Astrocyte of the cerebellum (primary cell): ENCODE data around the gene PPP2R2D.

Source experiments
- DNase-seq: peaks from one replicate; pipeline ENCODE4 v3.0.0-alpha.2; 2011; ENCODE audit warnings: low read depth
- H3K4me3 ChIP-seq: 2 replicates; pipeline ENCODE4 v1.5.1; 2011; ENCODE audit warnings: mild to moderate bottlenecking, low read depth, low read length, moderate library complexity
- in situ Hi-C: cut with HindIII; loops from 2 replicates; pipeline ENCODE4 v1.10.0; 2017; ENCODE audit warnings: low sequenced_read_pairs
- TF ChIP-seq, protein P1 (sequence below): IDR thresholded peaks from 2 replicates; pipeline ENCODE4 v1.5.1; 2012; ENCODE audit warnings: low read length, low read depth, moderate library complexity, mild to moderate bottlenecking; ENCODE audit errors: missing control alignments

The PPP2R2D gene

DNA sequence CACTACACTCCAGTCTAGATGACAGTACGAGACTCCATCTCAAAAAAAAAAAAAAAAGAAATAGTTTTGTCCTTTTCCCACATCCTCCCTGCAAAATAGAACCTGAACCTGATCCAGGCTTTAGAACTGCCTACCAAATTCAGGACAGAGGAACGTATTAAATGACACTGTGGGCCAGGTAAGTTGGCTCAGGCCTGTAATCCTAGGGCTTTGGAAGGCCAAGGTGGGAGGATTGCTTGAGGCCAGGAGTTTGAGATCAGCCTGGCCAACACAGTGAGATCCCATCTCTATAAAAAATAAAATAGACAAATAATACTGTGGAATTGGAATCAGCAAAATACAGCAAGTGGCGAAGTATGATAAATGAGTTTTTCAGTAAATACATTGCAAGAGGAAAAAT lies 90.9 kb downstream of the PPP2R2D start:
- TF ChIP-seq, protein P1, sequence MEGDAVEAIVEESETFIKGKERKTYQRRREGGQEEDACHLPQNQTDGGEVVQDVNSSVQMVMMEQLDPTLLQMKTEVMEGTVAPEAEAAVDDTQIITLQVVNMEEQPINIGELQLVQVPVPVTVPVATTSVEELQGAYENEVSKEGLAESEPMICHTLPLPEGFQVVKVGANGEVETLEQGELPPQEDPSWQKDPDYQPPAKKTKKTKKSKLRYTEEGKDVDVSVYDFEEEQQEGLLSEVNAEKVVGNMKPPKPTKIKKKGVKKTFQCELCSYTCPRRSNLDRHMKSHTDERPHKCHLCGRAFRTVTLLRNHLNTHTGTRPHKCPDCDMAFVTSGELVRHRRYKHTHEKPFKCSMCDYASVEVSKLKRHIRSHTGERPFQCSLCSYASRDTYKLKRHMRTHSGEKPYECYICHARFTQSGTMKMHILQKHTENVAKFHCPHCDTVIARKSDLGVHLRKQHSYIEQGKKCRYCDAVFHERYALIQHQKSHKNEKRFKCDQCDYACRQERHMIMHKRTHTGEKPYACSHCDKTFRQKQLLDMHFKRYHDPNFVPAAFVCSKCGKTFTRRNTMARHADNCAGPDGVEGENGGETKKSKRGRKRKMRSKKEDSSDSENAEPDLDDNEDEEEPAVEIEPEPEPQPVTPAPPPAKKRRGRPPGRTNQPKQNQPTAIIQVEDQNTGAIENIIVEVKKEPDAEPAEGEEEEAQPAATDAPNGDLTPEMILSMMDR, result no peak
- no peak overlapping the region for H3K4me3 ChIP-seq
- in situ Hi-C loops, result no loop called here
- no peak for DNase-seq

- H3K4me3 ChIP-seq, result no peak overlapping the region
- TF ChIP-seq, protein P1, result no peak
- in situ Hi-C loops, result no loop called here
- no peak for DNase-seq
Observed at GRCh38 chr10:131993275-131993674, 92.5 kb downstream of the PPP2R2D start.

- DNase-seq, result no peak
- in situ Hi-C loops, result no loop called here
- H3K4me3 ChIP-seq, result no peak overlapping the region
- TF ChIP-seq, protein P1, result no peak
Observed at GRCh38 chr10:131994435-131994834, 93.6 kb downstream of the PPP2R2D start.

GRCh38 chr10:131996466-131997365 lies 95.9 kb downstream of the PPP2R2D start:
- no peak for DNase-seq
- H3K4me3 ChIP-seq, result no peak overlapping the region
- TF ChIP-seq, protein P1, result no peak
- in situ Hi-C loops, result no loop called here

DNA sequence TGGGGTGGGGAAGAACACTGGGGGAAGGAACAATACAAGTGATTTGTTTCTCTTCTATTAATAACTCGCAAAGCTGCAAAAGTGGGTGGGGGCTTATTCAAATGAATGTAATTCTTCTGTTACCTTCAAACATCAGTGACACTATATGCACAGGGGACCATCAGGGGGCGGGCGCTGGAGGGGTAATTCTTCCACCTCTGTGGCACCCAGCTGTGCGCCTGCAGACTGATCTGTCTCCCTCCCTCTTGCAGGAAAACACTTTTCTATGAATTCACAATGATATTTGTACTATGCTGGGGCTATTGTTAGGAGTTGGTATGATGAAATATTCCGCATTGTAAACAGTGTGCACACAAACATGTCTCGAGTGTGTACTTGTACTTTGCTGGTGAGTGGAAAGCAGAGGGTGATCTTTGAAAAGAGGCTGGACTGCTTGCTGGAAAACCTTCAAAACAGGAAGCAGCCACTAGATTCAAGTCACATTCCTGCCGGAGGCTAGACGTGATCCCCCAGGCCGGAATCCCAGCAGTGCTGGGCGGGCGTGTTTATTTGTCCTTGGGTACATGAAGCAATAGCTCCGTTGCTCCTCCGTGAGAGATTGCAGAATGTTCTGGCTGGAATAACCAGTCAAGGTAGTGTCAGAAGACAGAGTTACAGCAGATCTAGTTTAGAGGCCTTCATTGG lies 96.7 kb downstream of the PPP2R2D start:
- TF ChIP-seq, protein P1, result no peak
- H3K4me3 ChIP-seq, result no peak overlapping the region
- DNase-seq, result peak; percentile 9
- in situ Hi-C loops, result no loop called here

- H3K4me3 ChIP-seq, result no peak overlapping the region
- no peak for DNase-seq
- TF ChIP-seq, protein P1, result no peak
- in situ Hi-C loops, result no loop called here
Observed at GRCh38 chr10:131998050-131998844, 97.4 kb downstream of the PPP2R2D start.
